D721Med (cell line): Measurements from ENCODE around the gene IRF2BP2.
A peak's percentile ranks its signal among the peaks of the same experiment; 100 is the strongest.

ENCODE experiments used
- DNase-seq: peaks from one replicate; pipeline ENCODE4 v3.0.0; 2011; ENCODE audit warnings: low spot score; ENCODE audit not compliant: insufficient read length
- FAIRE-seq: peaks from 2 replicates; lab custom pipeline; 2011; peaks lifted over from hg19 to GRCh38; lab: Jason Lieb, UNC
- CTCF ChIP-seq: IDR thresholded peaks from 2 replicates; pipeline ENCODE4 v1.5.1; 2012; ENCODE audit warnings: mild to moderate bottlenecking, control low read depth; ENCODE audit not compliant: insufficient read depth; ENCODE audit errors: missing control alignments

IRF2BP2 gene

GRCh38 chr1:234617986-234618736 lies 8.2 kb upstream of the IRF2BP2 start:
- FAIRE-seq (no peak), DNase-seq (no peak)
- TF ChIP-seq CTCF = no peak

- DNase-seq (no peak), FAIRE-seq (no peak)
- TF ChIP-seq CTCF = peak; percentile 7
These were observed 7.4 kb upstream of the IRF2BP2 start for GRCh38 chr1:234617131-234617985.

GRCh38 chr1:234616644-234617043 lies 6.7 kb upstream of the IRF2BP2 start:
- FAIRE-seq (no peak), DNase-seq (no peak)
- no peak for TF ChIP-seq CTCF

DNA sequence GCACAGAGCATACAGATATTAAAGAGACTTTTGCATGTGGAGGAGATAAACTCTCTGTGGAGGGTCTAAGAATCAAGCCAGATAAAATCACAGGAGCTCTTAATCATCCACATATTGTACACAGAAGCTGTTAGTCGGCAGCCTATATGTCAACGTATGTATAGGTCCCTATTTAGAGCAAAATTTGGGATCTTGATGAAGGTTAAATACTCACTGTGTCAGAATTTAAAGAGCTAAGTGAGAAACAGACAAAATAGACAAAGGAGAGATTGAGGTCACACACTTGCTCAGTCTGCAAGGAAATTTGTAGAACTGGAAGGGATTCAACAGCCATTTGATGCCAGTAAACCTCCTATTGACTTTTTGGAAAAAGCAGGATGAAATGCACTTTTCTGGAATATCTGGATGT lies 4.1 kb upstream of the IRF2BP2 start:
- no peak for TF ChIP-seq CTCF
- DNase-seq = no peak
- FAIRE-seq = no peak

DNA sequence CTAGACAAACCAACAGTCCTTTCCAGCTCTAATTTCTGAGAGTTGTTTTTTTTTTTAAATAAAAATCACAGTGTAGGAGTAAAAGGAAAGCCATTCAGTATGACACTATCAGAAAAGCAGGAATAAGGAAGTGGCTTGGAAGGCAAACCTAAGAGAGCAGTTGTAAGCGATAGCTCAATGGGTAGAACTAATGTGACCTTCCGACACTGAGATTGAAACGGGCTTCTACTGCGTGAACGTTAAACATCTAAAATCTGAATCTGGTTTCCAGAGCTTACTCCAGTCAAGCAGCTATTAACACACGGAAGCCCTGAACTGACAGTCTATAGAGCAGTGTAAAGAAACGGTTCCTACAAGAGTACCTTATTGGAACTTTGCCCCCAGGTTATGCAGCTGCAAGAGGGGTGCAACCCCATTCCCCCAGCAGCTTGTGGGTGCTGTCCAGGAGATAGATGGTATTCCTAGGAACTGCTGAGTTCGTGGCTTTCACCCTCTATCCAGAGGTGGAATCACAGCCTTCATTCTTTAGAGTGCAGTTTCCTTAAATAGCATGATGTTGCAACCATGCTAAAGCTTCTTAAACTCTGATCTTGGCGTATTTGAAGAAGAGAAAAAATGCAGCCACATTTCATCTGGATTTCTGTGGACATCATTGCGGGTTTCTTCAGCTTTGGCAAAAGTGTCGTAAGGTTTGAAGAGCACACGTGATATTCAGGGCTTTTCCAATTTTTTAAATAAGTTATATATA lies 3.3 kb upstream of the IRF2BP2 start:
- DNase-seq (no peak), FAIRE-seq (no peak)
- TF ChIP-seq CTCF = no peak

- FAIRE-seq = no peak
These were observed 2.6 kb upstream of the IRF2BP2 start for GRCh38 chr1:234612352-234613127.

More at GRCh38 chr1:234612352-234613127, 2.6 kb upstream of the IRF2BP2 start:
- DNase-seq = no peak
- TF ChIP-seq CTCF = no peak
